Keratinocyte (primary cell): ENCODE results near the gene CACNG5. TPM values are rescaled to one million over a fixed set of nuclear protein-coding genes. Genes with fewer than 3 reads are reported as not detected.

ENCODE experiments used
- DNase-seq: peaks from one replicate; pipeline ENCODE4 v3.0.0-alpha.2; 2011; ENCODE audit warnings: low read depth, missing footprints, low spot score
- FAIRE-seq: peaks from 2 replicates; lab custom pipeline; 2011; peaks lifted over from hg19 to GRCh38; lab: Jason Lieb, UNC
- H2AFZ ChIP-seq: 2 replicates; pipeline ENCODE4 v1.6.0; 2012; ENCODE audit warnings: low read length, control low read depth, inconsistent platforms; ENCODE audit not compliant: control insufficient read depth
- H3K27ac ChIP-seq: 2 replicates; pipeline ENCODE4 v1.5.1; 2011; ENCODE audit warnings: low read length; ENCODE audit not compliant: control insufficient read depth, insufficient read depth
- H3K27me3 ChIP-seq: 3 replicates; pipeline ENCODE4 v1.6.0; 2011; ENCODE audit warnings: low read length; ENCODE audit not compliant: control insufficient read depth, insufficient read depth; ENCODE audit errors: extremely low read depth
- H3K36me3 ChIP-seq, 2 experiments: 2 replicates in 1 of 2; 3 replicates in 1 of 2; pipeline ENCODE4 v1.5.1; 2011; ENCODE audit warnings: low read length in 2 of 2, mild to moderate bottlenecking in 1 of 2; ENCODE audit not compliant: control insufficient read depth in 2 of 2, insufficient read depth in 2 of 2; ENCODE audit errors: extremely low read depth in 1 of 2
- H3K4me1 ChIP-seq: 3 replicates; pipeline ENCODE4 v1.5.1; 2011; ENCODE audit warnings: low read length; ENCODE audit not compliant: control insufficient read depth, insufficient read depth; ENCODE audit errors: extremely low read depth
- H3K4me2 ChIP-seq: 3 replicates; pipeline ENCODE4 v1.6.0; 2011; ENCODE audit warnings: low read depth, low read length; ENCODE audit not compliant: control insufficient read depth, insufficient read depth; ENCODE audit errors: extremely low read depth
- H3K4me3 ChIP-seq, 3 experiments: fragments of 200-600 bp in 1 of 3; sonication (generic) in 1 of 3; 2 replicates in 2 of 3; 3 replicates in 1 of 3; pipeline ENCODE4 v1.5.1; 2011 to 2016; ENCODE audit warnings: low read length in 3 of 3, mild to moderate bottlenecking in 3 of 3, control low read depth in 2 of 3, inconsistent platforms in 1 of 3, low read depth in 1 of 3, mixed read lengths in 1 of 3, mixed run types in 1 of 3, moderate library complexity in 1 of 3; ENCODE audit not compliant: control insufficient read depth in 2 of 3, insufficient read depth in 2 of 3; ENCODE audit errors: extremely low read depth in 1 of 3
- H3K79me2 ChIP-seq: 2 replicates; pipeline ENCODE4 v1.6.0; 2012; ENCODE audit warnings: low read length; ENCODE audit not compliant: control insufficient read depth, insufficient read depth
- H3K9ac ChIP-seq: 3 replicates; pipeline ENCODE4 v1.6.0; 2011; ENCODE audit warnings: low read length; ENCODE audit not compliant: control insufficient read depth, insufficient read depth; ENCODE audit errors: extremely low read depth
- H3K9me1 ChIP-seq: 3 replicates; pipeline ENCODE4 v1.6.0; 2011; ENCODE audit warnings: low read length; ENCODE audit not compliant: control insufficient read depth, insufficient read depth; ENCODE audit errors: extremely low read depth
- H3K9me3 ChIP-seq: 2 replicates; pipeline ENCODE4 v1.5.1; 2012; ENCODE audit warnings: low read depth, low read length; ENCODE audit not compliant: control insufficient read depth
- H4K20me1 ChIP-seq: 3 replicates; pipeline ENCODE4 v1.6.0; 2011; ENCODE audit warnings: low read length; ENCODE audit not compliant: control insufficient read depth, insufficient read depth; ENCODE audit errors: extremely low read depth
- CTCF ChIP-seq, 3 experiments: IDR thresholded peaks in 1 of 3; conservative IDR thresholded peaks in 1 of 3; optimal IDR thresholded peaks in 1 of 3; 2 replicates in 2 of 3; 3 replicates in 1 of 3; pipeline versions ENCODE3 to v1.5.1; 2011; ENCODE audit warnings: low read length in 3 of 3, mild to moderate bottlenecking in 3 of 3, moderate library complexity in 2 of 3, control low read depth in 1 of 3, inconsistent platforms in 1 of 3; ENCODE audit not compliant: insufficient read depth in 2 of 3; ENCODE audit errors: extremely low read depth in 1 of 3
- EZH2 ChIP-seq: IDR thresholded peaks from one replicate; pipeline ENCODE4 v1.6.1; 2012; ENCODE audit warnings: inconsistent platforms, mild to moderate bottlenecking, low read length, moderate library complexity
- dilution Hi-C: fragments of 300-500 bp; cut with MboI; formaldehyde crosslinking; loops from one replicate; pipeline ENCODE4 v1.7.0; 2020; ENCODE audit warnings: low sequenced_read_pairs; ENCODE audit not compliant: extremely low pct_ligation_motif_present
- polyA plus RNA-seq, 5 experiments: library from polyadenylated mRNA; depleted of rRNA in 3 of 5; stranded (reverse) in 3 of 5; stranded (forward) in 1 of 5; unstranded in 1 of 5; fragments of >200 nt; gene quantifications; 1 replicate in 1 of 5; 2 replicates in 3 of 5; 3 replicates in 1 of 5; pipeline versions ENCODE4 v1.2.1 to v1.2.3, GENCODE V29; 2011 to 2012; ENCODE audit warnings: missing spikeins in 2 of 5, low read depth in 1 of 5, low replicate concordance in 1 of 5

Gene CACNG5
- polyA plus RNA-seq, 1 donor (not counting 4 experiments of a cell fraction or from before 2014, with no cell fraction given) = not detected

GRCh38 chr17:66833201-66833600 lies 1.7 kb upstream of the CACNG5 start:
- peaks cover 45% of the 10 kb centered on the region for H3K27me3 ChIP-seq

GRCh38 chr17:66834426-66834918 lies 445 bp upstream of the CACNG5 start:
- H3K27me3 ChIP-seq = peaks cover 41% of the 10 kb centered on the region
- FAIRE-seq = no peak
- H3K36me3 ChIP-seq = no peaks in the 10 kb centered on the region
- no peaks in the 10 kb centered on the region for H3K9me1 ChIP-seq
- no peaks in the 10 kb centered on the region for H3K4me1 ChIP-seq
- H3K4me2 ChIP-seq = no peak overlapping the region
- no peaks in the 10 kb centered on the region for H3K79me2 ChIP-seq
- dilution Hi-C loops = no loop called here
- TF ChIP-seq EZH2 = no peak
- TF ChIP-seq CTCF (optimal IDR thresholded peaks at IDR 0.05 in 1 of 3, IDR thresholded peaks at IDR 0.05 in 1 of 3, conservative IDR thresholded peaks at IDR 0.05 in 1 of 3; ENCODE audit: extremely low read depth in 1 of 3, insufficient read depth in 2 of 3, low read length in 3 of 3) = no peak
- no peaks in the 10 kb centered on the region for H4K20me1 ChIP-seq
- no peak overlapping the region for H3K9ac ChIP-seq
- H3K9me3 ChIP-seq = no peaks in the 10 kb centered on the region
- no peak overlapping the region for H2AFZ ChIP-seq
- no peak overlapping the region for H3K4me3 ChIP-seq
- no peak overlapping the region for H3K27ac ChIP-seq
- no peak for DNase-seq

More at GRCh38 chr17:66833201-66833600, 1.7 kb upstream of the CACNG5 start:
- H3K9me3 ChIP-seq = no peaks in the 10 kb centered on the region
- no peaks in the 10 kb centered on the region for H3K4me1 ChIP-seq
- H4K20me1 ChIP-seq = no peaks in the 10 kb centered on the region
- no peak for DNase-seq
- no peak overlapping the region for H3K27ac ChIP-seq
- no peaks in the 10 kb centered on the region for H3K36me3 ChIP-seq
- no peaks in the 10 kb centered on the region for H3K79me2 ChIP-seq
- no peaks in the 10 kb centered on the region for H3K9me1 ChIP-seq
- no peak overlapping the region for H2AFZ ChIP-seq
- dilution Hi-C loops = no loop called here
- no peak overlapping the region for H3K9ac ChIP-seq
- no peak for FAIRE-seq
- H3K4me3 ChIP-seq = no peak overlapping the region
- TF ChIP-seq EZH2 (no peak), CTCF (optimal IDR thresholded peaks at IDR 0.05 in 1 of 3, IDR thresholded peaks at IDR 0.05 in 1 of 3, conservative IDR thresholded peaks at IDR 0.05 in 1 of 3; ENCODE audit: extremely low read depth in 1 of 3, insufficient read depth in 2 of 3, low read length in 3 of 3) (no peak)
- H3K4me2 ChIP-seq = no peak overlapping the region
